Caco-2 (cell line): ENCODE results near the gene C3orf18. TPM values are rescaled to one million over a fixed set of nuclear protein-coding genes. Genes with fewer than 3 reads are reported as not detected.

Experiments
- BruUV-seq: library from RNA; stranded (reverse); fragments of 400-500 nt; replicated peaks from 2 replicates; lab custom pipeline; 2021; lab: Mats Ljungman, UMichigan
- CTCF ChIA-PET: fragments of 300-600 bp; sonication (Branson Sonifier 250); formaldehyde crosslinking; loops from one replicate; lab custom pipeline; 2022; ENCODE audit warnings: antibody characterized with exemption; lab: Charles Lee
- POLR2A ChIA-PET: fragments of 300-600 bp; sonication (Branson Sonifier 250); formaldehyde crosslinking; loops from one replicate; lab custom pipeline; 2022; ENCODE audit warnings: antibody characterized with exemption; lab: Charles Lee
- DNase-seq, 2 experiments: peaks; one replicate each; pipeline versions ENCODE4 v3.0.0 to v3.0.0-alpha.2; 2020 to 2022
- H3K27me3 ChIP-seq: replicated peaks from 2 replicates; pipeline ENCODE4 v1.6.0; 2011; ENCODE audit warnings: low read length; ENCODE audit not compliant: control insufficient read depth, insufficient read depth
- H3K36me3 ChIP-seq: 2 replicates; pipeline ENCODE4 v1.5.1; 2011; ENCODE audit warnings: low read length; ENCODE audit not compliant: control insufficient read depth, insufficient read depth
- H3K4me1 ChIP-seq: fragments of 250-450 bp; sonication (Bioruptor Pico); 2 replicates; pipeline ENCODE4 v1.5.1; 2020; ENCODE audit warnings: mild to moderate bottlenecking
- H3K4me3 ChIP-seq: 2 replicates; pipeline ENCODE4 v1.5.1; 2011; ENCODE audit warnings: low read depth, mild to moderate bottlenecking, control low read depth, low read length
- H3K9me3 ChIP-seq: fragments of 250-450 bp; sonication (Bioruptor Pico); 2 replicates; pipeline ENCODE4 v1.5.1; 2020; ENCODE audit warnings: mild to moderate bottlenecking, moderate library complexity
- H3K27ac Mint-ChIP-seq: one replicate; pipeline ENCODE4 v1.8.0; 2022; ENCODE audit warnings: mixed read lengths; ENCODE audit not compliant: unreplicated experiment
- H3K27me3 Mint-ChIP-seq: one replicate; pipeline ENCODE4 v1.8.0; 2022; ENCODE audit warnings: mixed read lengths; ENCODE audit not compliant: insufficient read depth, unreplicated experiment
- H3K36me3 Mint-ChIP-seq: one replicate; pipeline ENCODE4 v1.8.0; 2022; ENCODE audit warnings: mild to moderate bottlenecking, mixed read lengths; ENCODE audit not compliant: insufficient read depth, unreplicated experiment
- H3K4me1 Mint-ChIP-seq: one replicate; pipeline ENCODE4 v1.8.0; 2022; ENCODE audit warnings: low read depth, mixed read lengths; ENCODE audit not compliant: unreplicated experiment
- H3K4me3 Mint-ChIP-seq: one replicate; pipeline ENCODE4 v1.8.0; 2022; ENCODE audit warnings: mild to moderate bottlenecking, moderate library complexity, mixed read lengths; ENCODE audit not compliant: unreplicated experiment
- H3K9me3 Mint-ChIP-seq: one replicate; pipeline ENCODE4 v1.8.0; 2022; ENCODE audit warnings: mixed read lengths; ENCODE audit not compliant: unreplicated experiment
- intact Hi-C: fragments of 100-400 bp; cut with micrococcal nuclease; formaldehyde crosslinking; loops from one replicate; pipeline ENCODE4 v1.10.0; 2022; ENCODE audit not compliant: unreplicated experiment
- total RNA-seq: library from RNA; stranded (reverse); gene quantifications from 2 replicates; pipeline ENCODE4 v1.2.3, GENCODE V29; 2022
- TF ChIP-seq, protein P1 (sequence below), 2 experiments: fragments of 200-600 bp in 1 of 2; IDR thresholded peaks; 1 replicate in 1 of 2; 2 replicates in 1 of 2; pipeline versions ENCODE4 v1.5.1 to v1.8.0; 2011 to 2022; ENCODE audit warnings: antibody characterized with exemption in 1 of 2, control low read depth in 1 of 2, inconsistent platforms in 1 of 2, low read depth in 1 of 2, low read length in 1 of 2, mild to moderate bottlenecking in 1 of 2, moderate library complexity in 1 of 2; ENCODE audit not compliant: insufficient read depth in 1 of 2, severe bottlenecking in 1 of 2, unreplicated experiment in 1 of 2

C3orf18 gene
- total RNA-seq, 1 experiment from 2014 or later = 2.1 TPM

DNA sequence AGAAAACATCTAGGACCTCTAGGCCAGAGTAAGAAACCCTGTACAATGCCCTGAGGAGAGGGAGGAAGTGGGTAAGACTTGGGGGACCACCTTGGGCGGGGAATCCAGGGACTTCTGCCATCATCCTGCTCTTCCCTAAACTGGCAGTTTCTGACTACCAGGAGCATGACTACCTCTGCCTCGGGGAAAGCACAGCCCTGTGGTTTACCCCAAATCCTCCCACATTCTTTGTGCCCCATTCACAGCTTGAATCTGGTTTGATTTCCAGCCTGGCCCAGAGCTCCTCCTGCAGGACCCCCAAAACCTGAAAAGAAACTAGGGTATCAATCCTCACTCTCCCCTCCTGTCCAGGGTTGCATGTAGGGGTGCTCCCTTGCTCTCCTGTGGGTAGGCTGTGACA is 4.7 kb downstream of the C3orf18 start:
- peaks cover 4% of the 10 kb centered on the region for H3K36me3 Mint-ChIP-seq
- no peaks in the 10 kb centered on the region for H3K27me3 ChIP-seq
- TF ChIP-seq, protein P1, sequence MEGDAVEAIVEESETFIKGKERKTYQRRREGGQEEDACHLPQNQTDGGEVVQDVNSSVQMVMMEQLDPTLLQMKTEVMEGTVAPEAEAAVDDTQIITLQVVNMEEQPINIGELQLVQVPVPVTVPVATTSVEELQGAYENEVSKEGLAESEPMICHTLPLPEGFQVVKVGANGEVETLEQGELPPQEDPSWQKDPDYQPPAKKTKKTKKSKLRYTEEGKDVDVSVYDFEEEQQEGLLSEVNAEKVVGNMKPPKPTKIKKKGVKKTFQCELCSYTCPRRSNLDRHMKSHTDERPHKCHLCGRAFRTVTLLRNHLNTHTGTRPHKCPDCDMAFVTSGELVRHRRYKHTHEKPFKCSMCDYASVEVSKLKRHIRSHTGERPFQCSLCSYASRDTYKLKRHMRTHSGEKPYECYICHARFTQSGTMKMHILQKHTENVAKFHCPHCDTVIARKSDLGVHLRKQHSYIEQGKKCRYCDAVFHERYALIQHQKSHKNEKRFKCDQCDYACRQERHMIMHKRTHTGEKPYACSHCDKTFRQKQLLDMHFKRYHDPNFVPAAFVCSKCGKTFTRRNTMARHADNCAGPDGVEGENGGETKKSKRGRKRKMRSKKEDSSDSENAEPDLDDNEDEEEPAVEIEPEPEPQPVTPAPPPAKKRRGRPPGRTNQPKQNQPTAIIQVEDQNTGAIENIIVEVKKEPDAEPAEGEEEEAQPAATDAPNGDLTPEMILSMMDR (IDR thresholded peaks at IDR 0.05; ENCODE audit: insufficient read depth in 1 of 2, low read depth in 1 of 2, low read length in 1 of 2, severe bottlenecking in 1 of 2, unreplicated experiment in 1 of 2) = no peak
- intact Hi-C loops = no loop called here
- POLR2A ChIA-PET = no interaction called here
- H3K4me3 ChIP-seq = no peak overlapping the region
- no peaks in the 10 kb centered on the region for H3K36me3 ChIP-seq
- no peaks in the 10 kb centered on the region for H3K9me3 Mint-ChIP-seq
- H3K4me1 Mint-ChIP-seq = no peaks in the 10 kb centered on the region
- DNase-seq = no peak
- H3K4me1 ChIP-seq = no peaks in the 10 kb centered on the region
- H3K27ac Mint-ChIP-seq = no peak overlapping the region
- no TSS peak for BruUV-seq
- H3K4me3 Mint-ChIP-seq = no peak overlapping the region
- H3K27me3 Mint-ChIP-seq = peaks cover 7% of the 10 kb centered on the region
- CTCF ChIA-PET = no interaction called here
- no peaks in the 10 kb centered on the region for H3K9me3 ChIP-seq

DNA sequence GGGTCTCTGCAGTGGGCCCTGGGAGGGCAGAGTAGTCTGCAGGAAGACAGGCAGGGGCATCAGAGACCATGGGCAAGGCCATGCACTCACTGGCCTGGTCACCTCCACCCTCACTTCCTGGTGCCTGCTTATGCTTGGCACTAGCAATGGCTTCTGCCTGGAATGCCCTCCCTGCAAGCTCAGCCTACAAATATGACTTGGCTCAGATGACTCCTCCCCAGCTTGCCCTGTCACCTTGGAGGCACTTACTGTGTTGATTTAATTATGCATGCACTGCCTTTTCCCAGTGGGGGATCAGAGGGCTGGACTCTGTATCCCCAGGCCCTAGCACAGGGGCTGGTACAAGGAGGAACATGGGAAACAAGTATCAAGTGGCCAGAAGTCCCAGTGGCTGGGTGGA is 7.8 kb downstream of the C3orf18 start:
- Histone ChIP-seq H3K36me3 (no peaks in the 10 kb centered on the region), H3K4me1 (no peaks in the 10 kb centered on the region), H3K27me3 (no peaks in the 10 kb centered on the region), H3K4me3 (no peak overlapping the region), H3K9me3 (no peaks in the 10 kb centered on the region)
- no TSS peak for BruUV-seq
- Mint-ChIP-seq H3K27ac (no peak overlapping the region), H3K36me3 (no peaks in the 10 kb centered on the region), H3K9me3 (no peaks in the 10 kb centered on the region), H3K27me3 (peaks cover 10% of the 10 kb centered on the region), H3K4me1 (no peaks in the 10 kb centered on the region), H3K4me3 (no peak overlapping the region)
- POLR2A ChIA-PET = no interaction called here
- intact Hi-C loops = no loop called here
- no peak for DNase-seq
- CTCF ChIA-PET = no interaction called here
- TF ChIP-seq, protein P1 (IDR thresholded peaks at IDR 0.05; ENCODE audit: insufficient read depth in 1 of 2, low read depth in 1 of 2, low read length in 1 of 2, severe bottlenecking in 1 of 2, unreplicated experiment in 1 of 2) = no peak

DNA sequence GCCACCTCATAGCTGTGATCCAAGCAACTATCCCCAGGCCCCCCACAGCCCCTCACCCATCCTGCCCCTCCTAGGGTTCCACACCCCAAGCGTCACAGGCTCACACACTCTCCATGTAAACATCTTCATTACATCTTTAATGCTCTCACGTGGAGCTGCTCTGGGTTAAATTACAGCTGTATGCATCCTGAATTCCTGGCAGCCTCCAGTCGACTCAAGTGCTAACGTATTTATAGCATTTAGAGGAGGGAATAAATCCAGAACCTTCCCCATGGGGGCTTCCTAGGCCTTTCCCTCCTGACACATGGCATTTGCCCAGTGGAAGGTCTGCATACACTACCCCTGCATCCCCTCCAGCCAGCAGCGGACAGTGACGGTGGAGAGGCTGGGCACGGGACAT is 9.6 kb downstream of the C3orf18 start:
- no peak overlapping the region for H3K4me3 Mint-ChIP-seq
- Histone ChIP-seq H3K4me1 (no peaks in the 10 kb centered on the region), H3K4me3 (no peak overlapping the region), H3K9me3 (no peaks in the 10 kb centered on the region), H3K36me3 (no peaks in the 10 kb centered on the region), H3K27me3 (no peaks in the 10 kb centered on the region)
- H3K27ac Mint-ChIP-seq = no peak overlapping the region
- TF ChIP-seq, protein P1 (IDR thresholded peaks at IDR 0.05; ENCODE audit: insufficient read depth in 1 of 2, low read depth in 1 of 2, low read length in 1 of 2, severe bottlenecking in 1 of 2, unreplicated experiment in 1 of 2) = no peak
- no peaks in the 10 kb centered on the region for H3K4me1 Mint-ChIP-seq
- intact Hi-C loops = no loop called here
- H3K36me3 Mint-ChIP-seq = no peaks in the 10 kb centered on the region
- peaks cover 10% of the 10 kb centered on the region for H3K27me3 Mint-ChIP-seq
- ChIA-PET CTCF (no interaction called here), POLR2A (no interaction called here)
- H3K9me3 Mint-ChIP-seq = no peaks in the 10 kb centered on the region
- DNase-seq = no peak
- BruUV-seq = no TSS peak
